Measurements from ENCODE around the gene PACRG.

GRCh38 chr6:163313981-163314380 is 586.2 kb downstream of the PACRG start:
- TF ChIP-seq, protein P1, sequence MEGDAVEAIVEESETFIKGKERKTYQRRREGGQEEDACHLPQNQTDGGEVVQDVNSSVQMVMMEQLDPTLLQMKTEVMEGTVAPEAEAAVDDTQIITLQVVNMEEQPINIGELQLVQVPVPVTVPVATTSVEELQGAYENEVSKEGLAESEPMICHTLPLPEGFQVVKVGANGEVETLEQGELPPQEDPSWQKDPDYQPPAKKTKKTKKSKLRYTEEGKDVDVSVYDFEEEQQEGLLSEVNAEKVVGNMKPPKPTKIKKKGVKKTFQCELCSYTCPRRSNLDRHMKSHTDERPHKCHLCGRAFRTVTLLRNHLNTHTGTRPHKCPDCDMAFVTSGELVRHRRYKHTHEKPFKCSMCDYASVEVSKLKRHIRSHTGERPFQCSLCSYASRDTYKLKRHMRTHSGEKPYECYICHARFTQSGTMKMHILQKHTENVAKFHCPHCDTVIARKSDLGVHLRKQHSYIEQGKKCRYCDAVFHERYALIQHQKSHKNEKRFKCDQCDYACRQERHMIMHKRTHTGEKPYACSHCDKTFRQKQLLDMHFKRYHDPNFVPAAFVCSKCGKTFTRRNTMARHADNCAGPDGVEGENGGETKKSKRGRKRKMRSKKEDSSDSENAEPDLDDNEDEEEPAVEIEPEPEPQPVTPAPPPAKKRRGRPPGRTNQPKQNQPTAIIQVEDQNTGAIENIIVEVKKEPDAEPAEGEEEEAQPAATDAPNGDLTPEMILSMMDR (IDR thresholded peaks at IDR 0.05 in 4 of 5, conservative IDR thresholded peaks at IDR 0.05 in 1 of 5), result no peak
- TF ChIP-seq POLR2A (IDR thresholded peaks at IDR 0.05), result no peak

Measured in gastrocnemius medialis (tissue), 4 donors.